Neural crest cell (in vitro differentiated cells): ENCODE data around the gene C10orf53. TPM values are rescaled to one million over a fixed set of nuclear protein-coding genes. Genes with fewer than 3 reads are reported as not detected.

Experiments used
- DNase-seq: peaks from one replicate; pipeline ENCODE4 v3.0.0; 2021; ENCODE audit warnings: low read depth, mixed read lengths, low spot score
- H3K27ac Mint-ChIP-seq: one replicate; pipeline ENCODE4 v1.8.0; 2021; ENCODE audit warnings: mild to moderate bottlenecking, mixed read lengths; ENCODE audit not compliant: unreplicated experiment
- H3K27me3 Mint-ChIP-seq: 2 replicates; pipeline ENCODE4 v1.8.0; 2021; ENCODE audit warnings: low read depth, mild to moderate bottlenecking, mixed read lengths
- H3K36me3 Mint-ChIP-seq: 2 replicates; pipeline ENCODE4 v1.8.0; 2021; ENCODE audit warnings: low read depth, mild to moderate bottlenecking, mixed read lengths
- H3K4me1 Mint-ChIP-seq: 2 replicates; pipeline ENCODE4 v1.8.0; 2021; ENCODE audit warnings: mixed read lengths
- H3K4me3 Mint-ChIP-seq: one replicate; pipeline ENCODE4 v1.8.0; 2021; ENCODE audit warnings: mild to moderate bottlenecking, mixed read lengths
- H3K9me3 Mint-ChIP-seq: 2 replicates; pipeline ENCODE4 v1.8.0; 2021; ENCODE audit warnings: mixed read lengths
- total RNA-seq: library from RNA; stranded (reverse); gene quantifications from 2 replicates; pipeline ENCODE4 v1.2.1, GENCODE V29; 2021
- TF ChIP-seq, protein P1 (sequence below): fragments of 200-600 bp; sonication (generic); conservative IDR thresholded peaks from 2 replicates; pipeline ENCODE4 v1.5.0; 2021; ENCODE audit warnings: antibody characterized with exemption, mild to moderate bottlenecking

The C10orf53 gene
- total RNA-seq, 1 donor from 2014 or later: not detected

DNA sequence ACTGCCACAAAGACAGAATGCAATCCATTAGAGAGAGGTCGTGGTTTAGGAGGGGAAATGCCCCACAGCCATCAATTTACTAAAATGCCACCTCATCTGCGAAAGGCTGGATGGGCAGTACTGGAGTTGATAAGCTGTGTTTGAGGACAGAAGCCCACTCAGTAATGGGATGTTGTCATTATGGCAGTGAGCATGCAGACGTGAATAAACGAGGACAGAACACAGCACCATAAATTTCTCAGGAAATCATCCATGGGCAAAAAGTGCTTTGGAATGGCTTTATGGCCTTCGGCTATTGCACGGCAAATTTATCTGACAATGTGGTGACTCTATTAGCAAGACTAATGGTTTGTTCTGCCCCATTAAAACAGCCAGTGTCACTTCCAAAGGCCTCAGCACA, 15.9 kb upstream of the C10orf53 start:
- H3K27me3 Mint-ChIP-seq: peaks cover 24% of the 10 kb centered on the region
- H3K4me1 Mint-ChIP-seq: no peaks in the 10 kb centered on the region
- no peak overlapping the region for H3K27ac Mint-ChIP-seq
- no peak overlapping the region for H3K4me3 Mint-ChIP-seq
- DNase-seq: no peak
- peaks cover 8% of the 10 kb centered on the region for H3K36me3 Mint-ChIP-seq
- TF ChIP-seq, protein P1, sequence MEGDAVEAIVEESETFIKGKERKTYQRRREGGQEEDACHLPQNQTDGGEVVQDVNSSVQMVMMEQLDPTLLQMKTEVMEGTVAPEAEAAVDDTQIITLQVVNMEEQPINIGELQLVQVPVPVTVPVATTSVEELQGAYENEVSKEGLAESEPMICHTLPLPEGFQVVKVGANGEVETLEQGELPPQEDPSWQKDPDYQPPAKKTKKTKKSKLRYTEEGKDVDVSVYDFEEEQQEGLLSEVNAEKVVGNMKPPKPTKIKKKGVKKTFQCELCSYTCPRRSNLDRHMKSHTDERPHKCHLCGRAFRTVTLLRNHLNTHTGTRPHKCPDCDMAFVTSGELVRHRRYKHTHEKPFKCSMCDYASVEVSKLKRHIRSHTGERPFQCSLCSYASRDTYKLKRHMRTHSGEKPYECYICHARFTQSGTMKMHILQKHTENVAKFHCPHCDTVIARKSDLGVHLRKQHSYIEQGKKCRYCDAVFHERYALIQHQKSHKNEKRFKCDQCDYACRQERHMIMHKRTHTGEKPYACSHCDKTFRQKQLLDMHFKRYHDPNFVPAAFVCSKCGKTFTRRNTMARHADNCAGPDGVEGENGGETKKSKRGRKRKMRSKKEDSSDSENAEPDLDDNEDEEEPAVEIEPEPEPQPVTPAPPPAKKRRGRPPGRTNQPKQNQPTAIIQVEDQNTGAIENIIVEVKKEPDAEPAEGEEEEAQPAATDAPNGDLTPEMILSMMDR: no peak
- peaks cover 7% of the 10 kb centered on the region for H3K9me3 Mint-ChIP-seq

DNA sequence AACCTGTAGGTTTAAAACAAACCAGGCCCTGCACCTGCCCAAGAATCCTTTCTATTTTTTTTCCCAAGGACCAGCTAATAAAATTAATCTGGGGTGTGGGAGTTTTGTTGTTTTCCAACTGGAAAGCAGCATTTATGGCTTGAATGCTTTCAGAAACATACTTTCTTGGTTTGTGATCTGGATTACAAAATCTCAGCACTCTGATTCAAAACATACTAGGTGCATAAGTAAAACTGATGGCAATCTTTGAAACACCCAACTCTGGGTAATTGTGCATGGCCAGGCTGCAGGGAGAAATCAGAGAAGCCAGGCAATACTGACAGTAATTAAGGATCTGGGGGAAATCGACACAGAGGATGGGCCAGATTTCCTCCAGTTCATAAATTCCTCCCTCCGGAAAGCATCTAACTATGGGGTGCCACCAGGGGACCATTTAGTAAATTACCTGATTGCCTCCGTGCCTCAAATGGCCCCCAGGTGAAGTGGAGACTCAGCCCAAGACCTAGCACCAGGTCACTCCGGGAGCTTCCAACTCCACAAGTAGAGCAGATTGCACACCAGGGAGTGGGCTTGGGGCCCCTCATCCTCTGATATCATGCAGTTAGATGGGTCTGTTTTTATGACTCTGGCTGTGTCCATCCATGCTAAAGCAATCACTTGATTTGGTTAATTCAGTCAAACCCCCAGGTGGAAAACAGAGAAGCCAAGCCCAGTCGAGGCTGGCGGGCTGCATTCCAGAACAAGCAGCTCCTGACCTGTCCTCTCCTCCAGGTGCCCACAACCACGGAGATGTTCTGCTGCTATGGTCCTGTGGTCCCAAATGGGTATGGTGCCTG, 15.2 kb upstream of the C10orf53 start:
- H3K27ac Mint-ChIP-seq: no peak overlapping the region
- H3K4me3 Mint-ChIP-seq: no peak overlapping the region
- TF ChIP-seq, protein P1: no peak
- H3K9me3 Mint-ChIP-seq: peaks cover 2% of the 10 kb centered on the region
- H3K36me3 Mint-ChIP-seq: peaks cover 2% of the 10 kb centered on the region
- DNase-seq: no peak
- peaks cover 30% of the 10 kb centered on the region for H3K27me3 Mint-ChIP-seq
- no peaks in the 10 kb centered on the region for H3K4me1 Mint-ChIP-seq

DNA sequence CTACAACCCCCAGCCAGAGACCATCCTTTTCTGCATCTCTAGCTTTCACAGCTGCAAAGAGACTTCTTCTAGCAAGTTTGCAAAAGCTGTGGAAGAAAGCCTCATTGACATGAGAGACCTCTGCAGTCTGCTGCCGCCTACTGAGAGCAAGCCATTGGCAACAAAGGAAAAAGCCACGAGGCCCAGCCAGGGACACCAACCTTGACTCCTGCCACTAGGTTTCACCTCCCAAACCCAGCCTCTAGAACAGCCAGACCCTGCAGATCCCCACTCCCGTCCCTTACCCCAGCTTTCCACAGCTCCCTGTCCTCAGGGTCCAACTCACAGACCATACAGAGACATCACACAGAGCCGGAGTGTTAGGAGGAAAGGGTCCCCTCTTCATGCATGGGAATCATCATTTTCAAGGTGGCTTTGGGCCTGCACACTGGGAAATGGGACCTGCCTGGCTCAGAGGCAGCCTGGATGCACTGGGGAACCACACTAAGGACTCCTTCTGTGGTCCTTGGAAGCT, 14.6 kb upstream of the C10orf53 start:
- Mint-ChIP-seq H3K27me3 (peaks cover 35% of the 10 kb centered on the region), H3K36me3 (no peaks in the 10 kb centered on the region), H3K9me3 (no peaks in the 10 kb centered on the region), H3K4me3 (no peak overlapping the region), H3K27ac (no peak overlapping the region), H3K4me1 (no peaks in the 10 kb centered on the region)
- DNase-seq: no peak
- TF ChIP-seq, protein P1: no peak

DNA sequence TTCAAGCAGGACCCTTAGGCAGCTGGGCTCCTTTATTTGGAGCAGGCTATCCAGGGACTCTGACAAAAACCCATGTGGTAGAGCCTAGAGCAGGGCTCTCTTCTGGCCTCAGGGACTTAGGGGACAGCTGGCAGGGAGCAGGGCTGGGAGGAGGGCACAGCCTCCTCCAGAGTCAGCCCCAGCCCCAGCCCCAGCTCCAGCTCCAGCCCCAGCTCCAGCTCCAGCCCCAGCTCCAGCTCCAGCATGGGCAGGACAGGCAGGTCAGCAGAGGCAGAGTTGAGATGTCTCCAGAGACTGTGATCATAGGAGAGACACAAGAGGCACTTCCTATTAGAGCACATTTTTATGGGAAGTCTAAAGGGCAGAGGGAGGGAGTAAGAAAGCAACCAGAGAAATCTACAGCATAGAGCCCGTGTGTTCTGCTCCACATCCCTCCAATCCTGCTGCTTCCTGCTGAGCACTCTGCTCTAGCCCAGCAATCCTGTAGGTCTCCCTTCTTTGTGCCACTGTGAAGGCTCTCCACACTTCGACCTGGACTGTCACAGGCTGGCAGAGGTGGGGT, 13.3 kb upstream of the C10orf53 start:
- no peak overlapping the region for H3K27ac Mint-ChIP-seq
- TF ChIP-seq, protein P1: no peak
- DNase-seq: no peak

DNA sequence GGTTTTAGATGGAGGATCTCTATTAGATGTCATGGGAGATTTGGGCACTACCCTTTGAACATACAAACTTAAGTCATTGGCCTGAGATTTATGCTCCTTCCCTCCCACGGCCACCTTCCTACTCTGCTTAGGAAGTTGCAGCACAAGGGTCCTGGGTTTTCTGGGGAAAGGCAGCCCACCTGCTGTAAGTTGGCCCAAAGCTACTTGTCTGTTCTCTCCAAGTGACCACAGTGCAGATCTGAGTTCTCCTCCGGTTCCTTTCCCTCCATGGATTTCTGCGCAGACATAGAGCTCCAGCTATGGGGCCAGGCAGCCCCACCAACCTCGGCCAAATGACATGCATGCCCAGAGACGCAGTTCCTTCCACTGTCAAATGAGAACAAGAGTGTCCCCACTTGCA, 12.8 kb upstream of the C10orf53 start:
- no peak overlapping the region for H3K4me3 Mint-ChIP-seq
- no peak for DNase-seq
- no peaks in the 10 kb centered on the region for H3K36me3 Mint-ChIP-seq
- peaks cover 48% of the 10 kb centered on the region for H3K27me3 Mint-ChIP-seq
- TF ChIP-seq, protein P1: no peak
- no peak overlapping the region for H3K27ac Mint-ChIP-seq
- H3K9me3 Mint-ChIP-seq: no peaks in the 10 kb centered on the region
- no peaks in the 10 kb centered on the region for H3K4me1 Mint-ChIP-seq

More for the DNA sequence above, 13.3 kb upstream of the C10orf53 start:
- no peaks in the 10 kb centered on the region for H3K9me3 Mint-ChIP-seq
- H3K4me1 Mint-ChIP-seq: no peaks in the 10 kb centered on the region
- no peaks in the 10 kb centered on the region for H3K36me3 Mint-ChIP-seq
- no peak overlapping the region for H3K4me3 Mint-ChIP-seq
- H3K27me3 Mint-ChIP-seq: peaks cover 42% of the 10 kb centered on the region
